Tibial artery (tissue), 4 donors: Measurements from ENCODE around the gene ATP8B3.

Experiments used
- DNase-seq, 2 donors: peaks; one replicate each; pipeline ENCODE4 v3.0.0-alpha.2; 2019
- H3K27ac ChIP-seq, 2 donors: fragments of 200-600 bp; sonication (generic) in 1 of 2; 1 replicate in 1 of 2; 2 replicates in 1 of 2; pipeline ENCODE4 v1.5.1; 2018 to 2019; ENCODE audit warnings: mild to moderate bottlenecking in 1 of 2
- H3K27me3 ChIP-seq, 2 donors: fragments of 200-600 bp; sonication (generic) in 1 of 2; one replicate each; pipeline versions ENCODE4 v1.5.1 to v1.6.0; 2016 to 2019
- H3K36me3 ChIP-seq, 3 donors: fragments of 200-600 bp; sonication (generic) in 2 of 3; one replicate each; pipeline ENCODE4 v1.5.1; 2016 to 2019; ENCODE audit warnings: mild to moderate bottlenecking in 2 of 3
- H3K4me1 ChIP-seq, 4 donors: fragments of 200-600 bp; sonication (generic) in 2 of 4; 1 replicate in 3 of 4; 2 replicates in 1 of 4; pipeline ENCODE4 v1.5.1; 2016 to 2019
- H3K4me3 ChIP-seq, 2 donors: fragments of 200-600 bp; sonication (generic) in 1 of 2; 1 replicate in 1 of 2; 2 replicates in 1 of 2; pipeline ENCODE4 v1.5.1; 2018 to 2019; ENCODE audit warnings: mild to moderate bottlenecking in 2 of 2
- H3K9me3 ChIP-seq, 3 donors: fragments of 200-600 bp; sonication (generic) in 1 of 3; one replicate each; pipeline ENCODE4 v1.5.1; 2016 to 2019
- intact Hi-C: fragments of 100-400 bp; cut with DNase I; formaldehyde crosslinking; loops from one replicate; pipeline ENCODE4 v1.15.0; 2023; ENCODE audit warnings: low total_unique reads
- TF ChIP-seq, protein P1 (sequence below), 2 experiments: fragments of 200-600 bp in 1 of 2; fragments of 450-650 bp in 1 of 2; IDR thresholded peaks; one replicate each; pipeline ENCODE4 v1.5.1; 2017 to 2019; ENCODE audit warnings: antibody characterized with exemption in 2 of 2, mild to moderate bottlenecking in 1 of 2, moderate library complexity in 1 of 2

ATP8B3 gene

GRCh38 chr19:1758959-1759903, 52.8 kb downstream of the ATP8B3 start:
- H3K4me1 ChIP-seq, result peaks cover 0 to 29% (median 23%) of the 10 kb centered on the region in 4 donors
- H3K27ac ChIP-seq, result no peak overlapping the region
- H3K36me3 ChIP-seq, result no peaks in the 10 kb centered on the region
- TF ChIP-seq, protein P1, sequence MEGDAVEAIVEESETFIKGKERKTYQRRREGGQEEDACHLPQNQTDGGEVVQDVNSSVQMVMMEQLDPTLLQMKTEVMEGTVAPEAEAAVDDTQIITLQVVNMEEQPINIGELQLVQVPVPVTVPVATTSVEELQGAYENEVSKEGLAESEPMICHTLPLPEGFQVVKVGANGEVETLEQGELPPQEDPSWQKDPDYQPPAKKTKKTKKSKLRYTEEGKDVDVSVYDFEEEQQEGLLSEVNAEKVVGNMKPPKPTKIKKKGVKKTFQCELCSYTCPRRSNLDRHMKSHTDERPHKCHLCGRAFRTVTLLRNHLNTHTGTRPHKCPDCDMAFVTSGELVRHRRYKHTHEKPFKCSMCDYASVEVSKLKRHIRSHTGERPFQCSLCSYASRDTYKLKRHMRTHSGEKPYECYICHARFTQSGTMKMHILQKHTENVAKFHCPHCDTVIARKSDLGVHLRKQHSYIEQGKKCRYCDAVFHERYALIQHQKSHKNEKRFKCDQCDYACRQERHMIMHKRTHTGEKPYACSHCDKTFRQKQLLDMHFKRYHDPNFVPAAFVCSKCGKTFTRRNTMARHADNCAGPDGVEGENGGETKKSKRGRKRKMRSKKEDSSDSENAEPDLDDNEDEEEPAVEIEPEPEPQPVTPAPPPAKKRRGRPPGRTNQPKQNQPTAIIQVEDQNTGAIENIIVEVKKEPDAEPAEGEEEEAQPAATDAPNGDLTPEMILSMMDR (IDR thresholded peaks at IDR 0.05), result no peak
- H3K9me3 ChIP-seq, result no peaks in the 10 kb centered on the region
- H3K27me3 ChIP-seq, result peaks cover 4 to 95% of the 10 kb centered on the region in 2 donors
- DNase-seq, result no peak
- H3K4me3 ChIP-seq, result no peak overlapping the region
- intact Hi-C loops, result no loop called here

DNA sequence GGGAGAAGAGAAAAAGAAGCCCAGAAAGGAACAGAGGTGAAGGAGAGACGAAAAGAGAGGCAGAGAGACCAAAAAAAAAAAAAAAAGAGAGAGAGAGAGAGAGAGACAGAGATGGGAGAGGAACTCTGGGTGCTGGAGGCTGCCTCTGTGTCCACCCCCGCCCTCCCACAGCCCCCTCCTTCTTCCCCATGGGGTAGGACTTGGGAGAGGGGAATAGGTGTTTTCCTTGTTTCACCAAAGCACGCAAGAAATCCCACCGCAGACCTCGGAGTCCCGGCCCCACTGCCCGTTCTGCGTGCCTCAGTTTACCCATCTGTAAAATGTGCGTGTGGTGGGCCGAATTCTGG, 53.9 kb downstream of the ATP8B3 start:
- peaks cover 4 to 89% of the 10 kb centered on the region in 2 donors for H3K27me3 ChIP-seq
- H3K4me3 ChIP-seq, result no peak overlapping the region
- H3K36me3 ChIP-seq, result no peaks in the 10 kb centered on the region
- peaks cover 0 to 31% (median 23%) of the 10 kb centered on the region in 4 donors for H3K4me1 ChIP-seq
- no peak overlapping the region for H3K27ac ChIP-seq
- TF ChIP-seq, protein P1 (IDR thresholded peaks at IDR 0.05), result no peak
- intact Hi-C loops, result no loop called here
- no peaks in the 10 kb centered on the region for H3K9me3 ChIP-seq
- DNase-seq, result no peak

DNA sequence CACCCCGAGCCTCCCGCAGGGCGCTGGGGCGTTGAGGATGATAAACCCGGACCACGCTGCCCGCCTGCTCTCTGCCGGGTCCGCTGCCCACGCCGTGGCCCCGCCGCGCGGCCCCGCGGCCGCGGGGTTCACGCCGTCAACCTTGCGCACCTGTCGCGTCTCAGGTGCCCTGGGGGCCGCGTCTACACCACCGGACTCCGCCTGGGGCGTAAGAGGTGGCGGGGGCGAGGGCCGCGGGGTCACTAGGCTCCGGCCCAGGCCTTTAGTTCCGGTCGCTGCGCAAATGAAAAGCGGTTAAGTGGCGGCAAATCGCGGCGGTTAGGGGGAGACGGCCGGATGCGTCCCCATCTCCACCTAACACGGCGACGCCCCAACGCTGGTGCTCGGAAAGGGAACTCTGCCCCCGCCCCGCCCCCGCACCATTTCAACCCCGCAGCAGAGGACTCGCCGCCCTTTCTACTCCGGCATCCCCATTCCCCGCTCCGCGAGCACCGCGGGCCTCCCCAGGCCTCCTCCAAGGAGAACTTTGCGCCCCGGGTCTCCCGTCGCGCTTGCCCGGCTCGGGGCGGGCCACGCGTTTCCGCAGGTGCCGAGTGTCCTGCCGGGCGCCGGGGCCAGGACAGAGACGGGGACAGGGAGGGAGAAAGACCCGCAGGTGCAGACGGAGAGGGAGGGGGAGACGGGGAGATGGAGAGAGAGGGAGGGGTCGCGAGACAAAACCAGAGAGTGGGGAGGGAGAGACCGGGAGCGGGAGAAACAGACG, 54.4 kb downstream of the ATP8B3 start:
- no peak for DNase-seq
- Histone ChIP-seq H3K27me3 (peaks cover 4 to 89% of the 10 kb centered on the region in 2 donors), H3K4me1 (peaks cover 0 to 32% (median 23%) of the 10 kb centered on the region in 4 donors), H3K9me3 (no peaks in the 10 kb centered on the region), H3K36me3 (no peaks in the 10 kb centered on the region), H3K27ac (no peak overlapping the region), H3K4me3 (no peak overlapping the region)
- TF ChIP-seq, protein P1 (IDR thresholded peaks at IDR 0.05), result no peak
- intact Hi-C loops, result no loop called here

- intact Hi-C loops, result no loop called here
- no peaks in the 10 kb centered on the region for H3K36me3 ChIP-seq
- H3K4me3 ChIP-seq, result no peak overlapping the region
- H3K9me3 ChIP-seq, result no peaks in the 10 kb centered on the region
- H3K27ac ChIP-seq, result no peak overlapping the region
- H3K4me1 ChIP-seq, result peaks cover 0 to 32% (median 23%) of the 10 kb centered on the region in 4 donors
- TF ChIP-seq, protein P1 (IDR thresholded peaks at IDR 0.05), result no peak
- DNase-seq, result no peak
- H3K27me3 ChIP-seq, result peaks cover 4 to 89% of the 10 kb centered on the region in 2 donors
These were observed 55.2 kb downstream of the ATP8B3 start for GRCh38 chr19:1756705-1757465.

- Histone ChIP-seq H3K27me3 (peaks cover 4 to 89% of the 10 kb centered on the region in 2 donors), H3K9me3 (no peaks in the 10 kb centered on the region), H3K36me3 (no peaks in the 10 kb centered on the region), H3K4me3 (no peak overlapping the region), H3K4me1 (peaks cover 0 to 32% (median 23%) of the 10 kb centered on the region in 4 donors), H3K27ac (no peak overlapping the region)
- intact Hi-C loops, result no loop called here
- TF ChIP-seq, protein P1 (IDR thresholded peaks at IDR 0.05), result no peak
- DNase-seq, result no peak
These were observed 55.8 kb downstream of the ATP8B3 start for GRCh38 chr19:1756264-1756663.
